Activated CD8-positive, alpha-beta memory T cell treated with anti-CD3 and anti-CD28 coated beads, Interleukin-2, amount 50 U/mL, for 48 hours (primary cell): Measurements from ENCODE around the gene PLA2G5.
A peak's percentile ranks its signal among the peaks of the same experiment; 100 is the strongest.

Experiments
- DNase-seq: peaks from one replicate; pipeline ENCODE4 v3.0.0-alpha.2; 2020

PLA2G5 gene

DNA sequence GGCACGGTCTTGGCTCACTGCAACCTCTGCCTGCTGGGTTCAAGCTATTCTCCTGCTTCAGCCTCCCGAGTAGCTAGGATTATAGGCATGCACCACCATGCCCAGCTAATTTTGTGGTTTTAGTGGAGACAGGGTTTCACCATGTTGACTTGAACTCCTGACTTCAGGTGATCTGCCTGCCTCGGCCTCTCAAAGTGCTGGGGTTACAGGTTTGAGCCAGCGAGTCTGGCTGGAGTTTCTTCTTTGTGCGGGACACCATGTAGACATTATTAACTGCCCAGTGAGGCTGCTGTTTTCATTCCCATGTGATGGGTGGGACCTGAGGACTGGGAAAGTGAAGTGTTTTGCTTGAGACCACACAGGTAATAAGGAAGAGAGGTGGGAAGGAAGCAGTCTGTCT lies 23.3 kb downstream of the PLA2G5 start:
- DNase-seq, result no peak

DNA sequence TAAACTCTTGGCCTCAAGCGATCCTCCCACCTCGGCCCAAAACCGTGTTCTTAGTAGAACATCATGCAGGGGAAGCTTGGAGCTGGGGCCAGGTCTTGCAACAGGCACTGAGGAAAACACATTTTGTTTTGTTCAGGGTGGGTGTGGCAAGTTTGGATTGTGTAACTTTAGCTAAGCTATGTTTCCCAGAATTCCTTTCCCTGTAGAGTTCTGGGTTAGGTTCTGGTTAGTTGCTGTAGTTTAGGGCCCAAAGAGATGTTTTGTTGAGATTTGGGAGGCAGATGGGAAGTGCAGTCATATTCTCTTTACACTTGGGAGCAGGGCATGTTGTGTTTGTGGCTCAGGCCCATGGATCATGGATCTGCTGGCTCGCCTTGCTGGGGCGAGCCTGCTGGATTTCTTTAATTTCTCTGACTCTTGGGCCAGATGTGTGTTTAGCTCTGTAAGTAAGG lies 24.0 kb downstream of the PLA2G5 start:
- DNase-seq, result no peak

DNA sequence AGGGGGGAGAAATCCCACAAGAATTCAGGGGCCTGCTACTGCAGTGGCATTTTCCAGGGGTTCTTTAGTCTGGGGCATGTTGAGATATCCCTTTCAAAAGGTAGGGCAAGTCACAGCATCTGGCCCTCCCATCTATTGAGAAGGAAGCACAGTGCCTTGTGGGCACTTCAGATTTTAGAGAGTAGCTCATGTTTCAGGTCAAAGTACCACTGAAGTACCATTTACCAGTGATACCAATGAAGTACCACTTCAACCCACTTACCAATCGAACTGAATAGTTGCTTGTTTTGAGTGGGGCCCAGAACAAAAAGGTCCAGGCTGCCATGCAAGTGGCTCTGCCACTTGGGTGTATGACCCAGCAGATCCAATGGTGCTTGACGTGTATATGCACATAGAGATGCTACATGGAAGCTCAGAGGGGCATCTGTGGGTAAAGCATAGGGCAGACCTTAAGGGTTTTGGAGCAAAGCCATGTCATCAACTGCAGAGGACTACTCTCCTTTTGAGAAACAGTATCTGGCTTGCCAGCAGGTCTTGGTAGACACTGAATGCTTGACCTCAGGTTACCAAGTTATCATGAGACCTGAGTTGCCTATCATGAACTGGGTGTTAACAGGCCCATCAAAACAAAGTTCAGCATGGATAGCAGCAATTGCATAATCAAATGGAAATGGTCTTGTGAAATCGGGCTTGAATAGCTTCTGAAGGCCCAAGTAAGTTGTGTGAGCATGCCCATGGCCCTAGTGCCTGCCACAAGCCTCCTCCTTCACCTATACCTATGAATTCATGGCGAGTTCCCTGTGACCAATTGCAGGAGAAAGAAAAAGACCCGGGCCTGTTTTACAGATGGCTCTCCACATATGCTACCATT lies 25.8 kb downstream of the PLA2G5 start:
- no peak for DNase-seq

GRCh38 chr1:20096840-20097447 lies 26.9 kb downstream of the PLA2G5 start:
- no peak for DNase-seq

DNA sequence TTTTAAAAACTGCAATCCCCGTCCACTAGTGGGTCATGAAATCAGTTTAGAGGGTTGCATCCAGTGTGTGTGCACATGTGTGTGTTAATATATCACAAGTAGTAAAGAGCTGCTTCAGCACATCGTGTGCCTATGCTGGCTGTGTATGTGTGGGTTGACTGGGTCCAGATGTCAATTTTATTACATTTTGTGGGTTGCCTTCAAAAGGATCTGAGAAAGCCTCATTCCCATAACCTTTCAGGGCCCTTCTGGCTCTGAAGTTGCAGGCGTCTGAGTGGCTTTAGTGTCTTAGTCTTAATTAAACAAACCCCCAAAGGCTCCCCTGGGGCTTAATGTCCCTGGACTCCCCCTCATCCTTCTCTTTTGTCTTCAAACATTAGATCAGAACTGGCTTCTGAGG lies 29.5 kb downstream of the PLA2G5 start:
- DNase-seq, result no peak

DNA sequence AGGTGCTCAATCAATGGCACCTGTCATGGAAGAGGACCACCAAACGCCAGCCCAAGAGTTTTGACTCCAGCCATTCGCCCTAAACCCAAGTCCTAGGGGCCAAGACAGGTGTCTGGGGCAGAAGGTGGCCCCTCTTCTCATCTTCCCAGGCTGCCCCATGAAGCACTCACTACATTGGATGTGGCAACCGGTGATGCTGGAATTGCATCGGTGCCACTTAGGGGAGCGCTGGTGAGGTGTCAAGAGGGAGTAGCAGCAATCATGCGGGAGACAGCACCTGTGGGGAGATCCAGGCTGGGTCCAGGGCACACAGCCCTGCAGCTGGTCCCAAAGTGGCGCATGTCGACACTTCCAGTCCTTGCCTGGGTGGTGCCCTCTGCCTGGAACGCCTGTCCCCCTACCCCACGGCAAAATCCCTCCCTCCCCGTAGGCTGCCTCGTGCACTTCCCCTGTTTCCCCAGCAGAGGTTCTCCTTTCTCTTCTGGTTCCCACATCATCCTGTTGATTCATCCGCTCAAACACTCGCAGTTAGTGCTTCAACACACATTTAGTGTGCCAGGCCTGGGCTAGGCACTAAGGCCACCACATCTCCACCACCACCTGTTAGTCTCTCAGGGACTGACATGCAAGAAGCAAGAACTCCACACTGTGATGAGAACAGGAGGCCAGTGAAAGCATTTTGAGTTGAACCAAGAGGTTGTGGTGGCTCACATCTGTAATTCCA lies 30.8 kb downstream of the PLA2G5 start:
- DNase-seq, result peak; percentile 54

GRCh38 chr1:20102875-20103274 lies 32.9 kb downstream of the PLA2G5 start:
- no peak for DNase-seq

GRCh38 chr1:20105856-20106255 lies 35.9 kb downstream of the PLA2G5 start:
- no peak for DNase-seq

- DNase-seq, result no peak
These were observed 37.4 kb downstream of the PLA2G5 start for GRCh38 chr1:20107351-20107750.

- DNase-seq, result no peak
These were observed 37.8 kb downstream of the PLA2G5 start for GRCh38 chr1:20107796-20108195.

GRCh38 chr1:20108366-20109123 lies 38.6 kb downstream of the PLA2G5 start:
- DNase-seq, result no peak

- no peak for DNase-seq
These were observed 39.3 kb downstream of the PLA2G5 start for GRCh38 chr1:20109223-20109856.

DNA sequence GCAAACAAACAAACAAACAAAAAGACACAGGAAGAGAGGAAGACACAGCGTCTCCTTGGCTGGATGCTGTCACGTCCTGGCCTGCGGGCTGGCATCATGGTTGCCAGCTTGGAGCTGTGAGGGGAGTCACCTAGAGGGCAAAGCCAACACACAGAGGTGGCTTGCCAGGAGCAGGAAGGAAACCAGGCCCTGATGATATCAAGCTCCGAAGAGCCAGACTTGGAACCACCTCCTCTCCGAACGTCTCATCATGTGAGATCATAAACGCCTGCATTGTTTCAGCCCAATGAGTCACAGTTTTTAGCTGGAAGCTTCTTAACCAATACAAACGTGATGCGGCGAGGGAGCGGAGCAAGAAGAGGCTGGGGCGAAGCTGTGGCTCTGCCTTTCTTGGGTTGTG lies 40.7 kb downstream of the PLA2G5 start:
- no peak for DNase-seq

GRCh38 chr1:20111452-20111851 lies 41.5 kb downstream of the PLA2G5 start:
- DNase-seq, result no peak

DNA sequence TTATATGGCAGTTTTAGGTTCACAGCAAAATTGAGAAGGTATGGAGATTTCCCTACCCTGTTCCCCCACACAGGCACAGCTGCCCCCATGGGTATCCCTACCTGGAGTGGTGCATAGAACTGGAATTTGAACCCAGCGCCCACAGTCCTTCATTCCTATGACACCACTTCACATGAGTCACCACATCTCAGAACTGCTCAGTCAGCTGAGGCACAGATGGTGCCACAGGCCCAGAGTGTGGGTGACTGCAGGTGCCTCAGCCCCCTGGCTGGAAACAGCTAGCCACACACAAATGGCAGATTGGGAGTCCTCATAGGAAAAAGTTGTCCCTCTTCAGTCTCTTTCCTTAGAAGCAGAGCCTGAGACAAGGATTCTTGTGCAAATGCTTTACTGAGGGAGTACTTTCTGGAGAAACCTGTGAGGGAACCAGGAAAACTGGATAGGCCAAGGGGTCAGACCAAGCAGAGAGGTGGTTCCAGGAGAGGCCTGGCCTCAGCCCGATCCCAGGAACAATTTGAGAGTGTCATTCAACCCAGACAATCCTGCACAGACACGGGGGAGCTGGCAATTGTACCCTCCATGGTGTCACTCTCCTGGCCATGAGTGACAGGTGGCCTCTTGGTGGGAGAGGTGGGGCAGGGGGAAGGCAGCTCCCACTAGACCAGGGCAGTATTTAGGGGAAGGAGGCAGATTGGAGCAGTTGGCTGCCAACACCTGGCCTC lies 42.4 kb downstream of the PLA2G5 start:
- DNase-seq, result no peak

GRCh38 chr1:20114021-20114648 lies 44.1 kb downstream of the PLA2G5 start:
- DNase-seq, result no peak

- no peak for DNase-seq
These were observed 45.5 kb downstream of the PLA2G5 start for GRCh38 chr1:20115479-20115878.

- DNase-seq, result no peak
These were observed 45.9 kb downstream of the PLA2G5 start for GRCh38 chr1:20115916-20116315.

GRCh38 chr1:20117236-20117635 lies 47.2 kb downstream of the PLA2G5 start:
- no peak for DNase-seq

DNA sequence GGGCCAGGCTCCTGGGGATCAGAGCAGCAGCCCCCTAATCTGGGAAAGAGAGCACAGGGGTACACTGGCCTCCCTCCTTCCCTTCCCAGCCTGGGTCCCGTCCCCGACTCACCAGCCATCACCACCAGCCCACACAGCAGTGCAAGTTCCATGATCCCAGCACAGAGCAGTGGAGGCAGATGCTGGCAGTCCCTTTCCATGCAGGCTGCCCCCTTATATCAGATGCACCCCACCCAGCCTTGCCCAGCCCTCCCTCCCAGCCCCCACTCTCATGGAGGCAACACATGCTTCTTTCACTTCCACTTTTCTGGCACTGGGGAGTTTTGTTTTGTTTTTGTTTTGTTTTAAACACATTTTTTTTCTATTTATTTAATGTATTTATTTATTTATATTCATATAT lies 49.4 kb downstream of the PLA2G5 start, which contains the start of gene PLA2G2D:
Gene PLA2G2D, minus strand, starts transcription at position 190 of the 400 bp plus-strand sequence. Its CDS starts 38 bp downstream, at position 152.
- no peak for DNase-seq

GRCh38 chr1:20120796-20121195 lies 50.8 kb downstream of the PLA2G5 start:
- DNase-seq, result no peak
